C4-2B (cell line): ENCODE data around the gene ENAH.

Experiments used
- ZFX ChIP-seq: fragments of 450-650 bp; IDR thresholded peaks from 2 replicates; pipeline ENCODE4 v1.6.1; 2017
- TF ChIP-seq, protein P1 (sequence below): fragments of 450-650 bp; conservative IDR thresholded peaks from 2 replicates; pipeline ENCODE4 v1.5.1; 2017; ENCODE audit warnings: mild to moderate bottlenecking

DNA sequence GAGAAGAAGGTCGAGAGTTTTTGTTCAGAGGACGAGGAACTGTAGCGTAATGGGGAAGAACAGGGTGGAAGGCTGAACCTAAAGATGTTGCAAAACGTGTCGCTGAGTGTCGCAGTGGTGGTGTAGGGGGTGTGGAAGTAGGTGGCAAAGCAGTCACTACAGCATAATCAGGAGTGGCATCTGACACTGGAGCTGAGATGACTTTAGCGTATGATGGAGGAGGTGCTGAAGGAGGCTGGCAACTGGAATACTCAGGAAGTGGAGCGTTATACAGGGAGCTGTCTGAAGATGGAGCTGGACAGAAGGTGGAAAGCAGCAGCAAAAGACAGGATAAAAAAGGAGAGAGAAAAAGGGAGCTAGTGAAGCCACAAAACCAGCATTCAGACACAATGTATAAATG is 135.2 kb downstream of the ENAH start:
- TF ChIP-seq, protein P1, sequence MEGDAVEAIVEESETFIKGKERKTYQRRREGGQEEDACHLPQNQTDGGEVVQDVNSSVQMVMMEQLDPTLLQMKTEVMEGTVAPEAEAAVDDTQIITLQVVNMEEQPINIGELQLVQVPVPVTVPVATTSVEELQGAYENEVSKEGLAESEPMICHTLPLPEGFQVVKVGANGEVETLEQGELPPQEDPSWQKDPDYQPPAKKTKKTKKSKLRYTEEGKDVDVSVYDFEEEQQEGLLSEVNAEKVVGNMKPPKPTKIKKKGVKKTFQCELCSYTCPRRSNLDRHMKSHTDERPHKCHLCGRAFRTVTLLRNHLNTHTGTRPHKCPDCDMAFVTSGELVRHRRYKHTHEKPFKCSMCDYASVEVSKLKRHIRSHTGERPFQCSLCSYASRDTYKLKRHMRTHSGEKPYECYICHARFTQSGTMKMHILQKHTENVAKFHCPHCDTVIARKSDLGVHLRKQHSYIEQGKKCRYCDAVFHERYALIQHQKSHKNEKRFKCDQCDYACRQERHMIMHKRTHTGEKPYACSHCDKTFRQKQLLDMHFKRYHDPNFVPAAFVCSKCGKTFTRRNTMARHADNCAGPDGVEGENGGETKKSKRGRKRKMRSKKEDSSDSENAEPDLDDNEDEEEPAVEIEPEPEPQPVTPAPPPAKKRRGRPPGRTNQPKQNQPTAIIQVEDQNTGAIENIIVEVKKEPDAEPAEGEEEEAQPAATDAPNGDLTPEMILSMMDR = no peak
- TF ChIP-seq ZFX = no peak
